Esophagus squamous epithelium (tissue), 4 donors: Measurements from ENCODE around the gene CAB39L.

Experiments
- POLR2A ChIP-seq, 4 donors: fragments of 450-650 bp; IDR thresholded peaks; one replicate each; pipeline ENCODE4 v1.6.1; 2017; ENCODE audit warnings: antibody characterized with exemption in 4 of 4, mild to moderate bottlenecking in 4 of 4, moderate library complexity in 3 of 4
- TF ChIP-seq, protein P1 (sequence below), 6 experiments: fragments of 450-650 bp in 4 of 6; fragments of 200-600 bp in 2 of 6; sonication (generic) in 2 of 6; IDR thresholded peaks; one replicate each; pipeline ENCODE4 v1.5.1; 2016 to 2019; ENCODE audit warnings: antibody characterized with exemption in 6 of 6, mild to moderate bottlenecking in 4 of 6, moderate library complexity in 4 of 6

GRCh38 chr13:49287995-49288394 lies 155.9 kb downstream of the CAB39L start:
- TF ChIP-seq, protein P1, sequence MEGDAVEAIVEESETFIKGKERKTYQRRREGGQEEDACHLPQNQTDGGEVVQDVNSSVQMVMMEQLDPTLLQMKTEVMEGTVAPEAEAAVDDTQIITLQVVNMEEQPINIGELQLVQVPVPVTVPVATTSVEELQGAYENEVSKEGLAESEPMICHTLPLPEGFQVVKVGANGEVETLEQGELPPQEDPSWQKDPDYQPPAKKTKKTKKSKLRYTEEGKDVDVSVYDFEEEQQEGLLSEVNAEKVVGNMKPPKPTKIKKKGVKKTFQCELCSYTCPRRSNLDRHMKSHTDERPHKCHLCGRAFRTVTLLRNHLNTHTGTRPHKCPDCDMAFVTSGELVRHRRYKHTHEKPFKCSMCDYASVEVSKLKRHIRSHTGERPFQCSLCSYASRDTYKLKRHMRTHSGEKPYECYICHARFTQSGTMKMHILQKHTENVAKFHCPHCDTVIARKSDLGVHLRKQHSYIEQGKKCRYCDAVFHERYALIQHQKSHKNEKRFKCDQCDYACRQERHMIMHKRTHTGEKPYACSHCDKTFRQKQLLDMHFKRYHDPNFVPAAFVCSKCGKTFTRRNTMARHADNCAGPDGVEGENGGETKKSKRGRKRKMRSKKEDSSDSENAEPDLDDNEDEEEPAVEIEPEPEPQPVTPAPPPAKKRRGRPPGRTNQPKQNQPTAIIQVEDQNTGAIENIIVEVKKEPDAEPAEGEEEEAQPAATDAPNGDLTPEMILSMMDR (IDR thresholded peaks at IDR 0.05): no peak
- TF ChIP-seq POLR2A (IDR thresholded peaks at IDR 0.05): no peak
